Astrocyte of the cerebellum (primary cell): Measurements from ENCODE around the gene FNIP2.

ENCODE experiments used
- DNase-seq: peaks from one replicate; pipeline ENCODE4 v3.0.0-alpha.2; 2011; ENCODE audit warnings: low read depth
- H3K4me3 ChIP-seq: 2 replicates; pipeline ENCODE4 v1.5.1; 2011; ENCODE audit warnings: mild to moderate bottlenecking, low read depth, low read length, moderate library complexity
- in situ Hi-C: cut with HindIII; loops from 2 replicates; pipeline ENCODE4 v1.10.0; 2017; ENCODE audit warnings: low sequenced_read_pairs
- TF ChIP-seq, protein P1 (sequence below): IDR thresholded peaks from 2 replicates; pipeline ENCODE4 v1.5.1; 2012; ENCODE audit warnings: low read length, low read depth, moderate library complexity, mild to moderate bottlenecking; ENCODE audit errors: missing control alignments

The FNIP2 gene

DNA sequence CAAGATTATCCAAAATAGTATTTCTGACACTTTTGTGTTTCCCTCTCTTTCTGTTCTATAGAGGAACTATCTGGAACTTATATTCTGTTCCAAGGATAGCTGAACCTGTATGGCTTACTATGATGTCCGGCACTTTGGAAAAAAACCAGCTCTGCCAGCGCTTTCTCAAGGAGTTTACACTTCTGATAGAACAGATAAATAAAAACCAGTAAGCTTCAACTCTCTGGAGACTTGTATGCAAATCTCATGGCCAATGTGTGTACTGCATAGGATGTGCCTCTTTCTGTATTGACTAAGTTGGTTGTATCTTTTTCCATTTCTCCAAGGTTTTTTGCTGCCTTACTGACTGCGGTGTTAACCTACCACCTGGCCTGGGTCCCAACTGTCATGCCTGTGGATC, 92.5 kb downstream of the FNIP2 start:
- TF ChIP-seq, protein P1, sequence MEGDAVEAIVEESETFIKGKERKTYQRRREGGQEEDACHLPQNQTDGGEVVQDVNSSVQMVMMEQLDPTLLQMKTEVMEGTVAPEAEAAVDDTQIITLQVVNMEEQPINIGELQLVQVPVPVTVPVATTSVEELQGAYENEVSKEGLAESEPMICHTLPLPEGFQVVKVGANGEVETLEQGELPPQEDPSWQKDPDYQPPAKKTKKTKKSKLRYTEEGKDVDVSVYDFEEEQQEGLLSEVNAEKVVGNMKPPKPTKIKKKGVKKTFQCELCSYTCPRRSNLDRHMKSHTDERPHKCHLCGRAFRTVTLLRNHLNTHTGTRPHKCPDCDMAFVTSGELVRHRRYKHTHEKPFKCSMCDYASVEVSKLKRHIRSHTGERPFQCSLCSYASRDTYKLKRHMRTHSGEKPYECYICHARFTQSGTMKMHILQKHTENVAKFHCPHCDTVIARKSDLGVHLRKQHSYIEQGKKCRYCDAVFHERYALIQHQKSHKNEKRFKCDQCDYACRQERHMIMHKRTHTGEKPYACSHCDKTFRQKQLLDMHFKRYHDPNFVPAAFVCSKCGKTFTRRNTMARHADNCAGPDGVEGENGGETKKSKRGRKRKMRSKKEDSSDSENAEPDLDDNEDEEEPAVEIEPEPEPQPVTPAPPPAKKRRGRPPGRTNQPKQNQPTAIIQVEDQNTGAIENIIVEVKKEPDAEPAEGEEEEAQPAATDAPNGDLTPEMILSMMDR, result no peak
- in situ Hi-C loops, result loop anchor here (25.0 kb wide), 1 partner anchor 326 kb away; no protein-coding TSS in a partner anchor
- no peak for DNase-seq
- H3K4me3 ChIP-seq, result no peak overlapping the region

DNA sequence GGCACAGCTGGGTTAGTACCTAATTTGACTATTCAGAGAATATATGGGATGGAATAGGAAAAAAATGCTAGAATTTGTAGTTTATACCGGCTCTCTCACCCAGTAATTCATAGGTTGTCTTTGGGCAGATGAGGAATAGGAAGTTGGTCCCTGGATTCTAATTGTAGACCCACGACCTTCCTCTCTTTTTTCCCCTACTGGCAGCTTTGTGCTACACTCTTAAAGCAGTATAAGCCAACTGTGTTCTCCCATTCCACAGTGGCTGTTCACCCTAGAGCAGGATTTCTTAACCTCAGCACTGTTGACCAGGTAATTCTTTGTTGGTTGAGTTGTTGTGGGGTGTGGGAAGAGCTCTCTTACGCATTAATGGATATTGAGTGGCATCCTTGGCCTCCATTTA, 92.9 kb downstream of the FNIP2 start:
- TF ChIP-seq, protein P1, result no peak
- no peak for DNase-seq
- no peak overlapping the region for H3K4me3 ChIP-seq
- in situ Hi-C loops, result loop anchor here (25.0 kb wide), 1 partner anchor 326 kb away; no protein-coding TSS in a partner anchor

DNA sequence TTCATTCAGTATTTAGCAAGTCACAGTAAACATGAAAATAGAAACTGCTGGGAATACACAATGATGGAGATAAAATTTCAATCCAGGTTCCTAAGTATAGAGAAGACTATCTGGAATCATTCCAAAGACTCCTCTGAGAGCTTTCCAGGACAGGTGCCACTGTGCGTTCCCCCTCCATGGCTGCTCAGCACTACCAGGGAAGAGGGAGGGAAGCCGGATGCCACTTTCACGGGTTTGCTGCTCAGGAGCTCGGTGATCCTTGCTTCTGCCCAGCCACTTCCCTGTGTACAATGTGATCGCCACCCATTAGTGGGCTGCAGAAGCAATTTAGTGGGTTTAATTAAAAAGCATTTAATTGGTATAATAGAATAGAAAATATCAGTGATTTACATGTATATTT, 94.5 kb downstream of the FNIP2 start:
- TF ChIP-seq, protein P1, result no peak
- H3K4me3 ChIP-seq, result no peak overlapping the region
- no peak for DNase-seq
- in situ Hi-C loops, result loop anchor here (25.0 kb wide), 1 partner anchor 324 kb away; no protein-coding TSS in a partner anchor

DNA sequence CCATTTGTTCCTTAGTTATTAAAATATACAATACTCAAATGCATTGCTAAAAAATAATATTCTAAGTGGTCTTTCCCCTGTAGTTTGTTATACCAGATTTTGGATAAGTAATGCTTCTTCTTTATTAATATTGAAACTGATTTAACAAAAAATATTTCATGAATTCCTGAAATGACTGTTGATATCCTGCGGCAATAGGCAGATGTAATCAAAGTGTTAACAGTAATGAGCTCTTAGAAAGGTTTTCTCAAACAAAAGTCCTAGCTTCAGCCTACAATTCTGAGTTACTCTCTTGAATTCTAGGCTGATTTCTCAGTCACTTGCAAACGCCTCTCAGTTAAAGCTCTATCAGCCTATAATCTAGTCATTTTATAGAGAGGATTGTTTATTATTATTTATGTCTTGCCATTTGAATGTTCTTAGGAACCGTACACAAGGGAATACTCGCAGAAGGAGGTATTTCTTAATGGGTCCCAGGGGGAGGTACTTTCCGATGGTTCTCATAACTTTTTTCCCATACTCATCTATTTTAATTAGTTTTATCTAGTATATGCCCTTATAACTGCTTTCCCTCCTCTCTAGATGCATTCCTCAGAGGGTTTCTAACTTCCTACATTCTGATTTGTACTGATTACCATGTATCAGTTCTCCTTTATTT, 96.8 kb downstream of the FNIP2 start:
- H3K4me3 ChIP-seq, result no peak overlapping the region
- TF ChIP-seq, protein P1, result no peak
- in situ Hi-C loops, result loop anchor here (25.0 kb wide), 1 partner anchor 322 kb away; no protein-coding TSS in a partner anchor
- no peak for DNase-seq

DNA sequence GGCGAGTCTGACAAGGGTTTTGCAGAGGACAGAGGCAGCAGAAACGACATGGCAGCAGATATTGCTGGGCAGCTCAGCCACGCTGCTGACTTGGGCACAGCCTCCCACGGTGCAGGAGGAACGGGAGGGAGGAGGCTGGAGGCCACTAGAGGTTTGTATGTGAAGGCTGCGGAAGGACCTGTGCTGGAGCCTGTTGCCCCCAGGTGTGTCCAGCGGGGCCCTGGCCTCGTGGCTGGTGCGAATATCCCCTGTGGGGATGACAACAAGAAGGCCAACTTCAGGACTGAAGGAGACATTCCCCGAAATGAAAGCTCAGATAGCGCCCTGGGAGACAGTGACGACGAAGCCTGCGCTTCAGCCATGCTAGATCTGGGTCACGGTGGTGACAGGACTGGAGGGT, 100.2 kb downstream of the FNIP2 start:
- H3K4me3 ChIP-seq, result no peak overlapping the region
- no peak for DNase-seq
- TF ChIP-seq, protein P1, result no peak
- in situ Hi-C loops, result loop anchor here (25.0 kb wide), 1 partner anchor 318 kb away; no protein-coding TSS in a partner anchor

DNA sequence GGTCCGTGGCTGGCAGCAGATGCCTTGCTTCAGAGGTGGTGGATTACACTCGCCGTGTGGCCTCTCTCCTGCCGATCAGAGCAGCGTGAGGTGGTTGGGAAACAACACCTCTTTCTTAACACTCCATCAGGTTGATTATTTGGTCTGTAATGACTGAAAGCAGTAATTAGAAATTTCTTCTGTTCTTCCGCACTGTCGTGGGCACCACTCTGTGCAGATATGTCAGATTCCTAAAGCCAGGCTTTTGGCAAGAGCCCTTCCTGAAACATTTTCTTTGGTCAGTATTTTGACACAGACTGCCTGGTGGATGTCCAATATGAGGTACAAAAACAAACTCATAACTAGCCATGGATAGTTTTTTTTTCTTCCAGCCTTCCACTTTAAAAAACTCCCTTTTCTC, 100.9 kb downstream of the FNIP2 start:
- H3K4me3 ChIP-seq, result no peak overlapping the region
- in situ Hi-C loops, result loop anchor here (25.0 kb wide), 1 partner anchor 318 kb away; no protein-coding TSS in a partner anchor
- no peak for DNase-seq
- TF ChIP-seq, protein P1, result no peak
